Osteoblast (primary cell): ENCODE results near the gene TTC23L. TPM values are rescaled to one million over a fixed set of nuclear protein-coding genes. Genes with fewer than 3 reads are reported as not detected.

Experiments
- DNase-seq: peaks from one replicate; pipeline ENCODE4 v3.0.0; 2011; ENCODE audit warnings: low spot score, mixed read lengths; ENCODE audit not compliant: insufficient read length; ENCODE audit errors: missing footprints
- H2AFZ ChIP-seq: 2 replicates; pipeline ENCODE4 v1.6.0; 2011; ENCODE audit warnings: mild to moderate bottlenecking, low read length
- H3K27ac ChIP-seq: 2 replicates; pipeline ENCODE4 v1.5.1; 2011; ENCODE audit warnings: mild to moderate bottlenecking, low read depth, low read length, moderate library complexity
- H3K27me3 ChIP-seq: 2 replicates; pipeline ENCODE4 v1.6.0; 2012; ENCODE audit warnings: mild to moderate bottlenecking, control low read depth, inconsistent platforms, low read length, moderate library complexity; ENCODE audit not compliant: insufficient read depth
- H3K36me3 ChIP-seq: 2 replicates; pipeline ENCODE4 v1.5.1; 2011; ENCODE audit warnings: mild to moderate bottlenecking, low read length, control low read depth, moderate library complexity; ENCODE audit not compliant: insufficient read depth
- H3K4me1 ChIP-seq: 2 replicates; pipeline ENCODE4 v1.5.1; 2011; ENCODE audit warnings: mild to moderate bottlenecking, low read length, control low read depth, moderate library complexity; ENCODE audit not compliant: insufficient read depth
- H3K4me2 ChIP-seq: 2 replicates; pipeline ENCODE4 v1.6.0; 2011; ENCODE audit warnings: mild to moderate bottlenecking, low read length; ENCODE audit not compliant: insufficient read depth
- H3K4me3 ChIP-seq: fragments of 200-600 bp; sonication (generic); 3 replicates; pipeline ENCODE4 v1.5.1; 2012; ENCODE audit warnings: mild to moderate bottlenecking, low read length, inconsistent platforms; ENCODE audit not compliant: insufficient read depth
- H3K79me2 ChIP-seq: 2 replicates; pipeline ENCODE4 v1.6.0; 2012; ENCODE audit warnings: mild to moderate bottlenecking, low read length, control low read depth, inconsistent platforms; ENCODE audit not compliant: insufficient read depth
- H3K9me3 ChIP-seq: 2 replicates; pipeline ENCODE4 v1.5.1; 2011; ENCODE audit warnings: low read depth, low read length, control low read depth
- H4K20me1 ChIP-seq: 2 replicates; pipeline ENCODE4 v1.6.0; 2012; ENCODE audit warnings: mild to moderate bottlenecking, low read length, control low read depth; ENCODE audit not compliant: insufficient read depth
- CTCF ChIP-seq: IDR thresholded peaks from 2 replicates; pipeline ENCODE4 v1.5.1; 2011; ENCODE audit warnings: mild to moderate bottlenecking, low read depth, low read length, moderate library complexity; ENCODE audit errors: extremely low read depth
- total RNA-seq: library from RNA; depleted of rRNA; stranded (reverse); fragments of >200 nt; gene quantifications from 2 replicates; pipeline ENCODE4 v1.2.3, GENCODE V29; 2012

The TTC23L gene
- total RNA-seq, 1 donor, result not detected

DNA sequence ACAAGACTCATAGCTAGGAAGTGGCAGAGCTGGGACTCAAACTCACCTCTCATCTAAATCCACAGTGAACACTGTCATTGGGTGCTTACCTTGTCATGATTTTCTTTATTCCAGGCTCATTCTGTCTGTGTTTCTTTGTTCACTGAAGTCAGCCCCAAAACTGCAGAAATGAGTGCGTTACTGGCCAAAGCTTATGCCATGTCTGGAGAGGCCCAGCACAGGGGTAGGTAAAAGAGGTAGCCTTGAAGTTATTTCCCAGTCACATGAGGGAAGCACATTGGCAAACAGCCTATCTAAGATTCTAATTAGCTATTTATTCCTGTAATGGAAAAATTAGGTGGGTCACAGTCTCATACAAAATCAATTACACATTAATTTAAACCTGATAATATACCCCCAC lies 29.8 kb downstream of the TTC23L start:
- H3K79me2 ChIP-seq, result no peaks in the 10 kb centered on the region
- no peaks in the 10 kb centered on the region for H3K36me3 ChIP-seq
- no peak for DNase-seq
- H3K27ac ChIP-seq, result no peak overlapping the region
- no peak for TF ChIP-seq CTCF
- no peaks in the 10 kb centered on the region for H4K20me1 ChIP-seq
- H3K9me3 ChIP-seq, result no peaks in the 10 kb centered on the region
- no peak overlapping the region for H3K4me2 ChIP-seq
- no peak overlapping the region for H2AFZ ChIP-seq
- H3K27me3 ChIP-seq, result no peaks in the 10 kb centered on the region
- H3K4me1 ChIP-seq, result no peaks in the 10 kb centered on the region
- no peak overlapping the region for H3K4me3 ChIP-seq

- Histone ChIP-seq H2AFZ (no peak overlapping the region), H3K4me3 (no peak overlapping the region), H3K27me3 (no peaks in the 10 kb centered on the region), H3K9me3 (no peaks in the 10 kb centered on the region), H3K36me3 (no peaks in the 10 kb centered on the region), H3K4me1 (no peaks in the 10 kb centered on the region), H3K4me2 (no peak overlapping the region), H4K20me1 (no peaks in the 10 kb centered on the region), H3K27ac (no peak overlapping the region), H3K79me2 (no peaks in the 10 kb centered on the region)
- no peak for TF ChIP-seq CTCF
- no peak for DNase-seq
These were observed 30.3 kb downstream of the TTC23L start for GRCh38 chr5:34869256-34869655.

GRCh38 chr5:34870382-34870781 lies 31.4 kb downstream of the TTC23L start:
- Histone ChIP-seq H3K27ac (no peak overlapping the region), H3K36me3 (no peaks in the 10 kb centered on the region), H2AFZ (no peak overlapping the region), H3K4me2 (no peak overlapping the region), H4K20me1 (no peaks in the 10 kb centered on the region), H3K9me3 (no peaks in the 10 kb centered on the region), H3K79me2 (no peaks in the 10 kb centered on the region), H3K4me1 (no peaks in the 10 kb centered on the region), H3K27me3 (no peaks in the 10 kb centered on the region), H3K4me3 (no peak overlapping the region)
- no peak for DNase-seq
- TF ChIP-seq CTCF, result no peak

DNA sequence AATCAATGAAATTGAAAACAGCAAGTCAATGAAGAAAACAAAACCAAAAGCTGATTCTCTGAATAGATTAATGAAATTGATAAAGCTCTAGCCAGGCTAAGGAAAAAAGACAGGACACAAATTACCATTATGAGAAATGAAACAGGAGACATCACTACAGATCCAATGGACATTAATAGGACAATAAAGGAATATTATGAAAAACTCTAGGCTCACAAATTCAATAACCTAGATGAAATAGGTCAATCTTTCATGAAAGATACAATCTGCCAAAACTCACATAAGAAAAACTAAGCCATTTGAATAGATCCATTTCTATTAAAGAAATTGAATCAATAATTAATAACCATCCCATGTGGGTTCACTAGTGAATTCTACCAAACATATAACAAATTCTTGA lies 37.3 kb downstream of the TTC23L start:
- Histone ChIP-seq H3K4me1 (no peaks in the 10 kb centered on the region), H3K36me3 (no peaks in the 10 kb centered on the region), H3K9me3 (no peaks in the 10 kb centered on the region), H4K20me1 (no peaks in the 10 kb centered on the region), H3K27me3 (no peaks in the 10 kb centered on the region), H2AFZ (no peak overlapping the region), H3K27ac (no peak overlapping the region), H3K4me2 (no peak overlapping the region), H3K4me3 (no peak overlapping the region), H3K79me2 (no peaks in the 10 kb centered on the region)
- no peak for DNase-seq
- no peak for TF ChIP-seq CTCF
